Left forelimb (tissue), 1 donor: ENCODE data around the gene DDAH2.

Experiments used
- DNase-seq: peaks from one replicate; pipeline ENCODE4 v3.0.0-alpha.2; 2018; ENCODE audit warnings: low spot score

Gene DDAH2

DNA sequence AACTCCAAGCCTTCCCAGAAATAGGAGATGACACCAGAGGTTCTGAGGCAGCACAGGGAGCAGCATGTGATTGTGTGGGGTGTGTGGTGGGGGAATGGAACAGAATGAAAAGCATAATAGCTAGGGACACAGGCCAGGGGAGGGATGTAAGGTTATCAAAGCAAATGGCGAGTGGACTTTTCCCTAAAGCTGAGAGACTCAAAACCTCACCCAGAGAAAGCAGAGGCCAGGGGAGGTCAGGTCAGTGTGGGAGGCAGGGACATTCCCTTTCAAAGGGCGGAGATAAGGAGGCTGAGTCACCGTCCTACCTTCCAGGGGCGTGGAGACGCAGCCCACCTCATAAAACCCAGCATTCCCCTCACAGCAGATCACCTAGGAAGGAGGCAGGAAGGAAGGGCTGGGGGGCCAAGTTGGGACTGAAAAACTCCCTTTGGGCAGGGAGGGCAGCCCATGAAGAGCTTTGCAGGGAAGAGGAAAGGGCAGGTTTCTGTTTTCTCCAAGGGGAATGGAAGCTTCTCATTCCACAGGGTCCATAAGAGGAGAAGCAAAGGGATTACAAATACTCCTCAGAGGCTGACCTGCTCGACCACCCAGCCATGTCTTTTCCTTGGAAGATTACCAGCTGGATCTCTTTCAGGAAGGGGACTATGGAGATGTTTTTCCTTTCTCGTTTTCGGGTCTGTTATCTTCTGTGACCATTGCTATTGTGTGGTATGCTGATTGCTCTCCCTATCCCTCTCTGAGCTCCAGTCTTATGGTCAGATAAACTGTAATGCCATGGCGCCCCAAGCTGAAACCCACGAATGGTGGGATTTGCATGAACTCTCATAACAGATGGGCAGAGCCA is 38.6 kb downstream of the DDAH2 start:
- no peak for DNase-seq

DNA sequence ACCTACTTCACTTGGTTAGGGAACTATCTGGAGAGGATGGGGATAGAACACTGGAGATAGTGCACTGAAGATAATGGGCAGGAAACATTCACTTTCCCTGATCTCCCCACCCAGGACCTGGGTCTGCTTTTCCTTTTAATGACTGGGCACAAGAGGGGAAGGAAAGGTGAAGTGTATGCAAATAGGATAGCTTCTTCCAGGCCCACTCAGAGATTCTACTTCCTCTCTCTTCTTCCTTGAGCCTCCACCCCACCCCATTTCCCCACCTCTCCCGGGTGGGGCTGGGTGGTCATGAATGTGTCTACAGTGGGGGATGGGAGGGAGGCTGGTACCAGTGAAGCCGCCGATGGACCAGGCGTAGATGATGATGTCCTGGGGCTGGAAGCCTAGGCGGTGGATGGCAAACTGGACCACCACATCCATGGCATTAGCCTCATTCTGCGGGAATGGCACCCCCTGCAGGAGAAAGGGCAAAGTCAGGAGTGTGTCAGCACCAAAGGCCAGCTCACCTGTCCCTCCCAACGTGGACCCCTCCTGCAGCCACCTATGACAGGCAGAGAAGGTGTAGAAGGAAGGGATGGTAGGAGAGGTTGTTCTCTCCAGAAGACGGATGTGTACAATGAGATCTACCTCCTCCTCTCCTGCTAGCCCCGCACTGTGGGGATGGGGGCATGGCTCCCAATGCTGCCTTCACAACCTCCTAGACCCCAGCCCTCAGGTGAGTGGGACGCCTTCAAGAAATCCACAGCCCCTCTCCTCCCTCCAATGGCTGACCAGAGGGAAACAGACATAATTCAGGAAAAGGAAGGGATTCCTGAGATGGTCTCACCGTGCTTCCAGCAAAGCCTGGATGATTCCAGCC is 39.6 kb downstream of the DDAH2 start:
- DNase-seq, result no peak

DNA sequence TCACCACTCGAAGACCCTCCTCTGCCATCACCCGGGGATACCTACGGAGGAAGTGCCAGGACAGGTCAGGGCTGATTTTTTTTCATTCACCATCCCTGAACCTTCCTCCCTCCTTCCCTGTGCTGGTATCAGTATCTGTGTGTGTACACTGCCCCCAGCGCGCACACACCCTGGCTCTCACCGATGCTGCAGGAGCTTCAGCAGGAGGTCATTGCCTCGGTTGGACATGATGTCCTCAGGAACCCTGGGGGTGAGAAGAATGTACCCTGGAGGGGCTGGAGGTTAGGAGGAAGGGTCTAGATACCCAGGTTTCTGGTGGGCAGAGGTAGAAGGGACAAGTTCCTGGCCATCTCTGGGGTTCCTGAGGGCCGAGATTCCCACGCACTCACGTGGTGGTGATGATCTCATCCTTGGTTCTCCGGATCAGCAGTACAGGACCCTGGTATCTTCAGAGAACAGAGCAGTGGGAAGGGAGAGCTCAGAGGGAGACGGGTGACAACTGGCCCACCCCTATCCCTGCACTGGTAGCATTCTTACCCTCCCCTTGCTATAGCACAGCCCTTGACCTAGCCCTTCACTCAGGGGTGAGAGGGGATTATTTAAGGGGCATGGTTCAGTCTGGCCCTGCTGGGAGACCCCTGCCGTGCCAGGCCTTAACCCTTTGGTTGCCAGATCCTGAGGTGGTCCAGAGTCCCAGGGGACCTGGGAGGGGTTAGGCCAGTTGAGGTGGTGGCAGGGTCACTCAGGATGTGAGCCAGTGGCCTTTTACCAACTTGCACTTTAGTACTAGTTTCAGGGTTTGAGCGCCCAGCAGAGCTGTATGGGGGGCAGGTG is 41.0 kb downstream of the DDAH2 start:
- DNase-seq, result no peak

DNA sequence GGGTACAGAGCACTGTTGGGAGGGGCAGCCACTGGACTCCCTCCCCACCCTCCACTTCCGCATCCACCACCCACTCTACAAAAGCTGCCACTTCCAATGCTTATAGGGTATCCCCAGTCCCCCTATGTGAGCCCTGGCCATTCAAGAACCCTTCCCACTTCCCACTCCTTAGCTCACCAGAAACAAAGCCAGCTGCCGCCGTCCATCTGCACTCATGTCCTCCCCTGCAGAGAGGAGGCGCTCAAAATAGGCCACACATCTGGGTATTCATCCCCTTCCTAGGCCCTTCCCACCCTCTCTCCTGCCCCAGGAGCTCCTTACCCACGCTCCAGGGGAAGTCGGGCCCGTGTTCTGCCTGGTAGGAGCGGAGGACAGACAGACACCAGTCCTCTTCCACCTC is 41.8 kb downstream of the DDAH2 start:
- no peak for DNase-seq

DNA sequence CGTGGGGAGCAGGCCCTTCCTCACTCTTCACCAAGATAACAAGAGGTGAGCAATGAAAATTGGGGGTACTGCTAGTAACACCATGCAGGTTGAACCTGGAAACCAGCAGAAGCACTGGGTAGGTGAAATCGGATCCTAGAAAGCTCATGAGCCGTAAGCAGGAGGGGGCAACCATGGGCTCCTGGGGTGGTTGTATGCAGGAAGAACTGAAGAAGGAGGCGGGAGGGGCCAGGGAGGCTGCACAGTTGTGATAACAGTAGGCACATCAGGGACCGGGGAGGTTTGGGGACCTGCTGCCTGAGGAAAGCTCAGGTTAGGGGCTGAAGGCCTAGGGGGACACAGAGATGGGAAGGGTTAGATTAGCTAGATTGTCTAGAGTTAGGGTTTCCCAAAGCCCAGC is 42.6 kb downstream of the DDAH2 start:
- no peak for DNase-seq

DNA sequence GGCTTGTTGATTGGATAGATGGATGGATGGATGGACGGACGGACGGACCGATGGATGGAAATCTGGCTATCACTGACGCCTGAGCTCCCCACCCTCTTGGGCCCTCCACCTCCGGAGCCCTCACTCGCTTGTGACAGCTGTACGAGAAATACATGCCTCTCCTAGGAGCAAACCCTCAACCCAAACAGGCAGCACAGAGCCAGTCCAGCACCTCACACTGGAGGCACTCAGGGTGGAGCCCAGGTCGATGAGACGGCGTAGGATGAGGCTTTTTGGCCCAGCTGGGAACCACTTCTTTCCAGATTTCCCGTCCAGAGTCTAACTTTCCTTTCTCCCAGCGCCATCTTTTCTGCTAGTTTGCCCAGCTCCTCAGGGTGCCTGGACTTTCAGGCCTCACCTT is 45.5 kb downstream of the DDAH2 start:
- DNase-seq, result no peak

DNA sequence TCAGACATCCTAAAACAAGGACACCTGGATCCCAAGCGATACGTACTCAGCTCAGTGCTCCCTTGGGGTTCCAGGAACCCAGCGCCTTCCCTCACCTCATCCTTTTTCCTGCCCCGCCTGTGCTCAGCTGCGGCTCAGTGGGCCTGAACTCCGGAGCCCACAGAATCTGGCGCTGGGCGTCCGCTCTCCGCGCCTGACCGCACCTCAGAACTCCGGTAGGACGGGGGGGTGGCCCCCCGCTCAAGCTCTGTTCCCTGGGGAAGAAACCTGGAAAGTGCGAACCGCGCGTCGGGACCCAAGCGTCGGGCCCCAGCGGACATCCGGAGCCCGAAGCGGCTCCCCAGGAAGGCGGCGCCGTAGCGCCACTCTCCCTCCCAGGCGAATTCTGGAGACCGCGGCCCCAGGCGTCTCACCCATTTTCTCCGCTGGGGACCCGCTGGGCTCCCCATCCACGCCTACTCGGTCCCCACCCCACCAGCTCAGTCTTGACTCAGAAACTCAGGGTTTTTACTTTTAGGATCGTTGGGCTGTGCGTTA is 47.9 kb downstream of the DDAH2 start:
- DNase-seq, result no peak

DNA sequence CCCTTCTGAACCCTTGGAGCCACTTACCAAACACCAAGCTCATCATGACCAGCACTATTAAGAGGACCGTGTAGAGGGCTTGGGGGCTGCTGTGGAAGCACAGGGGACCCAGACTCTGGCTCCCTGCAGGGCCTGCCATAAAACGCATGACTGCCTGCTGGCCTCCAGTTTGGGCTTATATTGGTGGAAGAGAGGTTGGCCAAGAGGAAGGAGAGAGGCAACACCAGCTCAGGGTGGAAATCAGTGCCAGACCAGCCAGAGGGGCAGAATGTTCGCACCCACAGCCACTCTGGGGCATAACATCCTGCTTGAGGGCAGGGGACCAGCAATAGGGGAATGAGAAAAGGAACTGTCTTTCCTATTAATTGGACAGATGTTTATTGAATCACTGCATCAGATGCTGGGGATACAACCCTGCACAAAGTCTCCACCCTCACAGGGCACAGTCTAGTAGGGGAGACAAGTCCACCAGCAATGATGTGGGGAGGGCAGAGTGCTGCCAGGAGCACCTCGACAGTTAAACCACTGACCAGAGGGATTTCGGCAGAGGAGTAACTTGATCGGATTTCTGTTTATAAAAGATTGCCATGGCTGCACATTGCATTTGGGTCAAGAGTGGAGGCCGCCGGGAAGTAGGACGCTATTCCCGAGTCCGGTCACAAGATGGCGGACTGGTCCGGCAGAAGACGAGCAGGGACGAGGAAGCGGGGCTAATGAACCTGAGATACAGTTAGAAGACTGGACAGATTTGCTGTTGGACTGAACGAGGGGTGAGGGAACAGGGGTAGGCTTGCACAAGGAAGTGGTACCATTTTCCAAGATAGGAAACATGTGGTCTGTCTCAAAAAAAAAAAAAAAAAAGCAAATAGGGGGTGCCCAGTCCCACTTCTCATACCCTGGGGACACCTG is 48.6 kb downstream of the DDAH2 start, which contains the start of gene LY6G5C:
TSS of gene LY6G5C (minus strand) at position 842 of the 909 bp plus-strand sequence. CDS start at position 148, 694 bp downstream.
- DNase-seq, result peak; percentile 84

DNA sequence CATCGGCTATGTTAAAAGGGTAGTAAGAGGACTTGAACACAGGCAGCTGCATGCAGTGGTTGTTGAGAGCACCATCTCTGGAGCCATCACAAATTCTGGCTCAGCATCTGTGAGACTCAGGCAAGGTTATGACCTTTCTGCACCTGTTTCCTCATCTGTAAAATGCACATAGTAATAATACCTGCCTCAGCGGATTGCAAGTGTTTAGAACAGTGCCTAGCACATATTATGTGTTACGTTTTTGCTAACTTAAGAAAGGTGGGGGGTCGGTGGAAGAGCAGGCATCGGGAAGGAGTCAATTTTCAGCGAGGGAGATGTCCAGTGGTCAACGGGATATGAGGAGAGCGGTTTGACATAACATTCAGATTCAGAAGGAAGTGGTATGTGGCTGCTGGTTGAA is 51.1 kb downstream of the DDAH2 start:
- no peak for DNase-seq
